Nasal cavity respiratory epithelium epithelial cell of viscerocranial mucosa (primary cell): ENCODE measurements around the gene RNH1. TPM values are rescaled to one million over a fixed set of nuclear protein-coding genes. Genes with fewer than 3 reads are reported as not detected.

Source experiments
- total RNA-seq: library from RNA; depleted of rRNA; stranded (reverse); fragments of >200 nt; gene quantifications from 2 replicates; pipeline ENCODE4 v1.2.3, GENCODE V29; 2014

The RNH1 gene
- total RNA-seq: 339 and 399 TPM in 2 replicates

DNA sequence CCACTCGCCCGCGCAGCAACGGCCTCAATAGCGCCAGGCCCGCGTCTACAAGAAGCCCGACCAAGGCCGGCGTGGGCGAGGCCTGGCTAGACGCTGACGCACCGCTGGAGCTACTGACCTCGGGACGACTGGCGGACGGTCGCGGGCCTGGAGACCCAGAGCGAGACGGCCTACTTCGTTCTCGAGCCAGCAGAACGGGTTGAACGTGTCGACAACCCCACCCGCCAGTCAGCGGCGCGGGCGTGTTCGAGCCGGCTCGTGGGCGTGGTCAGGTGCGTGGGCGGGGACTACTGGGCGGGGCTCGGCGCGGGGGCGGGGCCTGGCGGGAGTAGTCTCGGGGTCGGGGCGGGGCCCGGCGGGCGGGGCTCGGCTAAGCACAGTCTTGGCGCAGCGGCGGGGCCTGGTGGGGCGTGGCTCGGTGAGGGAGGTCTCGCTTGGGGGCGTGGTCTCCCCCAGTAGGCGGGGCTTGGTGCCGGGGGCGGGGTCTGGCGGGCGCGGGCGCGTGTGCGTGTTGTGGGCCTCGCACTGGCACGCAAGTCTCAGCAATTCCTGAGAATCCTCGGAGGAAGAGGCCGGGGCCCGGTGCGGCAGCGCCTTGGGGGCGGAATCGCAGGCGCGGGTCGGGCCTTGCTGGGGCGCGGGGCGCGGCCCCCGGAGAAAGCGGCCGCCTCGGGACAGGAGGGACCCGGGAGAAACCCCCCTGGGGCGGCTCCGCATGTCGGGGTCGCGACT, at the start of gene RNH1:
RNH1 (minus strand) TSS at position 248 of the 732 bp plus-strand sequence. CDS start 5,080 bp downstream, outside the sequence.

DNA sequence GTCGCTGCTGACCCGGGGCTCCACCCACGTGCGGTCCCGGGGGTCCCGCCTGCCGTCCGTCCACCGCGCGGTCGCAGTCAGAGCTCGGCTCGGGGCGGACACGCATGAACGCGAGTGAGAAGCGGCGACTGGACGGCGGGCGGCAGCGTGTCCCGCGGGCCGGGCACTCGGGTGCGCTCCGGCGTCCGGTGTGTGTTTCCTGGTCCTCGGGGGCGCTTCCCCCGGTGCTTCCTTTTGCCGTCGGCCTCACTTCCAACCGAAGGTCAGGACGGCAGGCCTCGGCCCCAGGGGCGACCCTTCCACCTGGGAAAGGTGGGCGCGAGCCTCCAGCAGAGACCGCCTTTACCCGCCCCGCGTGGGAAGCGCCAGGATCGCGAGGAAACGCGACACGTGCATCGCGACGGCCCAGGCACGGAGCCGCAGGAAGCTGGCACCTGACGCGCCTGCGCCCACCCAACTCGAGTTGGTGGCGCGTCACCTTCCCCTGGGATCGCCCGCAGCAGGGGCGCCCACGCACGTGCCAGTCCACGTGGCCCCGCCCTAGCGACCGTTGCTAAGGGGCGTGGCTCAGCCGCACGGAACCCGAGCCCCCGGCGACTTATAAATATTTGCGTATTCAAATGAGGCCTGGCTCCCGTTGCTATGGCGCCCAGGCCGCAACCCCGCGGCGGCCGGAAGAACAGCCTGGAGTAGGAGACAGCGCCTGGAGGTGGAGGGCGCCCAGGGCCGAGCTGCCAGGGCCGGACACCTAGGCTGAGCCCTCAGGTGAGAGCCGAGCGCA, 30.0 kb upstream of the RNH1 start, which contains the start of gene LRRC56:
LRRC56 (plus strand) TSS at position 687 of the 781 bp plus-strand sequence. CDS start 3,158 bp downstream, outside the sequence.

DNA sequence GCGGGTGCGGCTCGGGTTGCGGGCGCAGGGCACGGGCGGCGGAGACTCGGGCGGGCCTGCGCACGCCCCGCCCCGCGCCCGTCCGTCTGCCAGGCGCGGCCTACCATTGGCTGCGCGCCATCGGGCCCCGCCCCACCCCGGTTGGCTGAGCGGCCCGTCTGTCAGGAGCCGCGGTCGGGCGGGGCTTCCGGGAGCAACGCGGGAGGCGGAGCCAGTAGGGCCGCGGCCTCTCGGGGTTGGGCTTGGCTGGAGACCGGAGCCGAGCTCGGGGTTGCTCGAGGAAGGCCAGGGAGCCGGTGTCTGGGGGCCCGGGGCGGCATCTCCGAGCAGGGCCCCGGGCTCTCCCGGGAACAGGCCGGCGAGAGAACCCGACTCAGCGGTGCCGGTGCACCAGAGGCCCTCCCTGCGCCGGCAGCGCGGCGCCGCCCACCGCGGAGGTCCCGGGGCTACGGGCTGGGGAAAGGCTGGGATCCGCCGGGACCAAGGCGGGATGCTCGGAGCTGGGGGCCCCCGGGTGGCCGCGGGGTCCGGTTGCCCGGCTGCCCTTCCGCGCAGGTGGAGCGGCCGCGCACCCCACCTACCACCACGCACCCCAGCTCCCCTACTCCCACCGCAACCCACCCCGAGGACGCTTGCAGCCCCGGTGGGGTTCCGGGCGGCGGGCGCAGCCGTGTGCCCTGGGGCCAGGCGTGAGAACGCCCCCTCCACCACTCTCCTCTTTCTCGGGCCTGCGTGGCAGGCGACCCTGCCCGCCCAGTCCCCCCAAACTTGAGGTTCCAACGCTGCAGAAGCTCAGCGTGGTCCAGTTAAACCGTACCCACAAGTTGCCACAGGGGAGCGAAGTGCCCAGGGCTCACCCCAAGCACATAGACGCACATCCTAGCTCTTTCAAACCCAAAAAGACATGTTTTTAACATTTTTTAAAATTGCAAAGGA, 28.7 kb upstream of the RNH1 start, which contains the start of gene HRAS:
HRAS (minus strand) TSS at position 58 of the 936 bp plus-strand sequence.

DNA sequence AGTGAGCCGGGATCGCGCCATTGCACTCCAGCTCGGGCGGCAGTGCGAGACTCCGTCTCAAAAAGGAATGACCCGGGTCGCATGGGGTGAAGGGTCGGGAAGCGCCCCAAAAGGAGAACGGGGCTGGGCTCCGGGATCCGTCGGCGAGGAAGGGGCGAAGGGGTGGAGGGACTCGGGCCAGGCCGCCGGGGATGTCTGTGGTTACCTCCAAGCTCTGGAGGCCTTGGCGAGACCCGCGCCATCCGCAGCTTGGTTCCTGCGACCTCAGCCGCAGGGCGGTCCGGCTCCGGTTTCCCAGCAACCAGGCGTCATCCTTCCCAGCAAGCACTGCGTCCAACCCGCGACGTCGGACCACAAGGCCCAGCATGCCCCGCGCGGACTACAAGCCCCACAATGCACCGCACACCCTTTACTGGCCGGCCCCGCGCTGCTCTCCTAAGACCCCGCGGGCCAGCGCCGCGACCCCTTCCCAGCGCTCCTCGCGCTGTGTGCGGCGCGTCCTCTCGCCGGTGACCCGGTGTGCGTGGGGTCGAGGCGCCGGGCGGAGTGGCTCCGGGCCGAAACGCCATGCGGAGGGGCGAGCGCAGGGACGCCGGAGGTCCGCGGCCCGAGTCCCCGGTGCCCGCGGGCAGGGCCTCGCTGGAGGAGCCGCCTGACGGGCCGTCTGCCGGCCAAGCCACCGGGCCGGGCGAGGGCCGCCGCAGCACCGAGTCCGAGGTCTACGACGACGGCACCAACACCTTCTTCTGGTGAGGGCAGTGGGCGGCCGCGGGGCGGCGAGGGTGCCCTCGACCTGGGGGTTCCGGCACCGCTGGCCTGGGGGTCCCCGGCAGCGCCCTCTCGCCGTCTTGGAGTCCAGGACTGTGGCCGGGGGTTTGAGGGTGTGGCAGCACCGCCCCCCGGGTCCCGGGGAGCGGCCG, 56.9 kb downstream of the RNH1 start, which contains the start of gene PTDSS2:
PTDSS2 (plus strand) TSS at position 391 of the 920 bp plus-strand sequence; CDS start at position 568, 177 bp downstream.

Other genes with a start within 250 kb of the RNH1 start
- not detected in 2 replicates for gene NLRP6, start 228.8 kb downstream of the RNH1 start, total RNA-seq
- 1.7 and 5.5 TPM in 2 replicates for gene PGGHG, start 218.1 kb downstream of the RNH1 start, total RNA-seq
- not detected in 2 replicates for gene IFITM5, start 207.7 kb downstream of the RNH1 start, total RNA-seq
- gene IFITM2, start 199.4 kb downstream of the RNH1 start, total RNA-seq: 2.8 and 7.2 TPM in 2 replicates
- gene IFITM1, start 193.2 kb downstream of the RNH1 start, total RNA-seq: 5.9 and 7.9 TPM in 2 replicates
- 15.0 and 35.7 TPM in 2 replicates for gene IFITM3, start 186.4 kb downstream of the RNH1 start, total RNA-seq
- gene B4GALNT4, start 137.7 kb downstream of the RNH1 start, total RNA-seq: 4.8 and 17.3 TPM in 2 replicates
- gene PKP3, start 113.0 kb downstream of the RNH1 start, total RNA-seq: 208 and 214 TPM in 2 replicates
- gene SIGIRR, start 92.2 kb downstream of the RNH1 start, total RNA-seq: 7.4 and 22.2 TPM in 2 replicates
- 4.4 and 15.9 TPM in 2 replicates for gene ANO9, start 65.2 kb downstream of the RNH1 start, total RNA-seq
- 24.3 and 31.7 TPM in 2 replicates for gene PTDSS2, start 57.0 kb downstream of the RNH1 start, total RNA-seq
- gene HRAS, start 28.3 kb upstream of the RNH1 start, total RNA-seq: 99.5 and 124 TPM in 2 replicates
- 0.34 and 1.4 TPM in 2 replicates for gene LRRC56, start 30.3 kb upstream of the RNH1 start, total RNA-seq
- gene LMNTD2, start 53.5 kb upstream of the RNH1 start, total RNA-seq: 1.0 and 2.0 TPM in 2 replicates
- gene RASSF7, start 53.7 kb upstream of the RNH1 start, total RNA-seq: 18.7 and 29.0 TPM in 2 replicates
- 26.3 and 37.4 TPM in 2 replicates for gene PHRF1, start 69.2 kb upstream of the RNH1 start, total RNA-seq
- 7.8 and 39.3 TPM in 2 replicates for gene IRF7, start 108.7 kb upstream of the RNH1 start, total RNA-seq
- not detected in 2 replicates for gene CDHR5, start 117.7 kb upstream of the RNH1 start, total RNA-seq
- gene SCT, start 119.9 kb upstream of the RNH1 start, total RNA-seq: not detected in 2 replicates
- 0.07 TPM in 1 of 2 replicates, not detected in the other for gene DRD4, start 130.0 kb upstream of the RNH1 start, total RNA-seq
- gene DEAF1, start 188.0 kb upstream of the RNH1 start, total RNA-seq: 28.4 and 36.0 TPM in 2 replicates
- gene TMEM80, start 188.6 kb upstream of the RNH1 start, total RNA-seq: 16.4 and 21.9 TPM in 2 replicates
- 126 and 167 TPM in 2 replicates for gene EPS8L2, start 199.0 kb upstream of the RNH1 start, total RNA-seq
- 199 and 220 TPM in 2 replicates for gene TALDO1, start 240.2 kb upstream of the RNH1 start, total RNA-seq